ACHN (cell line): ENCODE data around the gene SUSD6.

Experiments
- DNase-seq: peaks from one replicate; pipeline ENCODE4 v3.0.0-alpha.2; 2015
- in situ Hi-C: cut with HindIII; loops from 2 replicates; pipeline ENCODE4 v1.10.0; 2017; ENCODE audit warnings: low sequenced_read_pairs, low pct_ligation_motif_present, low pct_unique_long_range_greater_than_20kb

The SUSD6 gene

GRCh38 chr14:69611172-69612013, at the start of gene SUSD6:
SUSD6 (plus strand) TSS chr14:69611596; CDS start chr14:69658593, 46,997 bp downstream.
- in situ Hi-C loops = no loop called here
- peak; percentile 84 for DNase-seq

GRCh38 chr14:69561893-69562292, 49.5 kb upstream of the SUSD6 start:
- DNase-seq = no peak
- in situ Hi-C loops = no loop called here

GRCh38 chr14:69567563-69567962, 43.8 kb upstream of the SUSD6 start:
- DNase-seq = no peak
- in situ Hi-C loops = no loop called here

DNA sequence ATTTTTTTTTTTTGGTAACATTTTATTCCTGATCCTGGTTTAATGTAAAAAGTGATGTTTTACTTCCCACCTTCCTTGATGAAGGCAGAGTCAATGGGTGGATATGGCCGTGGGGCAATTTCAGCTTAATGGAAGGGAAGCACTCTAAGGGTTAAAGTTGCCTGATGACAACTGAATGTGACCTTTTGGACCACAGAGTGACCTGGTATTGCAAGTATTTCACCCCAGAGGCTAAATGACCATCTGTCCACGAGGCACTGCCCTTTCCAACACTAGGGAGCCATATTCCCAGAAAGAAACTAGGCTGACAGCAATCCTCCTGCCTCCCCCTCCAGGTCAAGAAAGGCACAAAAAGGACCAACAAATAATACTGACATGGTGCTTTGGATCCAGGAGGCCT, 41.5 kb upstream of the SUSD6 start:
- in situ Hi-C loops = no loop called here
- DNase-seq = no peak

- in situ Hi-C loops = no loop called here
These were observed 40.5 kb upstream of the SUSD6 start for GRCh38 chr14:69570836-69571330.

GRCh38 chr14:69571449-69572029, 39.9 kb upstream of the SUSD6 start:
- no peak for DNase-seq
- in situ Hi-C loops = no loop called here

More at GRCh38 chr14:69570836-69571330, 40.5 kb upstream of the SUSD6 start:
- DNase-seq = no peak

DNA sequence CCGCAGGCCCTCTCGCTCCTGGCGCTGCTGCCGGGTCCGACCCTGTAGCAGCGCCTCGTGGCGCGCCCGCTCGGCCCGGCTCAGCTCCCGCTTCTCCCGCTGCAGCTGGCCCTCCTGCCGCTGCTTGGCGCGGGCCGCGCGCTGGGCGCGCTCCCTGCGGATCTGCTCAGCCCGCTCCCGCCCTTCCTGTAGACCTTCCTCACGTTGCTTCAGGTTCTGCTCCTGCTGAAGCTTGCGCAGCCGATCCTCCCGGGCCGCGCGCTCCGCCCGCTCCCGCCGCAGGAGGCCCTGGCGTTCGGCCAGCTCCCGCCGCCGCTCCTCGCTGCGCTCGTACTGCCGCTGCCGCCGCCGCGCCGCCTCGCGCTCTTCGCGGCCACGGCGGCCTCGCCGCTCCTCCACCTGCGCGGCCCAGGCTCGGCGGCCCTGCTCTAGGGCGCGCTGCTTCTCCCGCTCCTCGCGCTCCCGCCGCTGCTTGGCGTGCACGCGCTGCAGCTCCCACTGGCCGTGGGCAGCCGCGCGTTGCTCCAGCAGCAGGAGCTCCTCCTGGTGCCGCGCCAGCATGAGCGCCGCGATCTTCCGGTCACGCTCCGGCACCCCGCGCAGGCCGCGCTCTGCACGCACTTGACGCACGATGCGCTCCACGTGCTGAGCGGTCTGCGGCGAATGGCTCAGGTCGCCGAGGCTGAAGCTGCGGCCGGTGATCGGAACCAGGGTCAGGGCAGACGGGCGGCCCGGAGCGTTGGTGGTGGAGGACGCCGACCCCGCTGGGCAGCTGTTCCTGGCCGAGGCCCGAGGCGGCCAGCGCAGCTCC, 39.2 kb upstream of the SUSD6 start:
- DNase-seq = peak; percentile 29
- in situ Hi-C loops = no loop called here

GRCh38 chr14:69572841-69573135, 38.6 kb upstream of the SUSD6 start:
- no peak for DNase-seq
- in situ Hi-C loops = no loop called here

- no peak for DNase-seq
- in situ Hi-C loops = no loop called here
These were observed 38.1 kb upstream of the SUSD6 start for GRCh38 chr14:69573205-69573830.

DNA sequence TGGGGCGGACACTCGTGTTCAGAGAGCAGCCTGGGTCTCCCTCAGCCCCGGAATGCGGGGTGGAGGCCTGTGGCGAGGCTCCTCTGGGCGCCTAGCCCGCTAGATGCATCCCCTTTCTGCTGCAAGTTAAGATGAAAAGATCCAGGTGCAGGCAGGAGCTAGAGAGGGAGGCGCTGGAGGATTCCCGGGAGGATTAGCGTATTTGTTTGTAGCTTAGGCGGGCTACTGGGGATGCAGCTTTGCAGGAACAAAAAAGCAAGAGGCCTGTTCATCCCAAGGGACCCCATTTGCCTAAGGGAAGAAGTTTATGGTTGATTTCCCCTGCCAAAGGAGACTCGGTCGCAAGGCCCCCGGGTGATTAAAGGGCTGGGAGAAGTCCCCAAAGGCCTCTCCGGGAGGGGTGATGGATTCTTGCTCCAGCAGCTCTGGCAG, 37.5 kb upstream of the SUSD6 start:
- in situ Hi-C loops = no loop called here
- no peak for DNase-seq

DNA sequence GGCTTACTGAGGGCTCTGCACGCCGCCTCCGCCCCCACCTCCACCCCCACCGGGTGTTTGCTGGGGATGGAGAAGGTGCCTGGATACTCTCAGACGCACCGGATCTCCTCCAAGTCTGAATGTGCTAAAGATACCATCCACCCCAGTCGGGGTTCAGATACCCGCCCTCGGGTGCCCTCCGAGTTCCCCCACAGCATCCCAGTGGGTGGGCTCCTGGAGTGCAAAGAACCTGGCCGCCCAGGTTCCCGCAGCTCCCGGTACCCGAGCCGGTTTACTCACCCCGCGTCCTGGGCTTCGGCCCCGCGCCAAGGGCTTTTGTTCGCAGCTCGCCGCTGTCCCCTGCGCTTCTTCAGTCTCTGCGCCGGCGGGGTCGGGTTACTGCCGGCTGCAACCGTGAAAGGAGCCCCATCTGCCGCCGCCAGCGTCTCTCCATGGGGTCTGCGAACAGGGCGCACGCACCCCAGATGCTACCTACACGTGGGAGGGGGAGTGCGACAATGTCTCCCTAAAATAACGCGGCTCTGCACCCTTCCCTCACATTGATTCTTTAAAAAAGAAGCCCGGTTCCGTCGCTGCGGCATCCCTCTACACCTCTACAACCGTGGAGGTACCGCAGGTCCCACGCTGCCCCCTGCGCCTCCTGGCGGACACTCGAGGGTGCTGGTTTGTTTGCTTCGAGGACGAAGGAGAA, 37.0 kb upstream of the SUSD6 start, which contains the start of gene CCDC177:
TSS of gene CCDC177 (minus strand) at position 609 of the 691 bp plus-strand sequence. CDS start 1,249 bp downstream, outside the sequence.
- in situ Hi-C loops = no loop called here
- DNase-seq = peak; percentile 44

DNA sequence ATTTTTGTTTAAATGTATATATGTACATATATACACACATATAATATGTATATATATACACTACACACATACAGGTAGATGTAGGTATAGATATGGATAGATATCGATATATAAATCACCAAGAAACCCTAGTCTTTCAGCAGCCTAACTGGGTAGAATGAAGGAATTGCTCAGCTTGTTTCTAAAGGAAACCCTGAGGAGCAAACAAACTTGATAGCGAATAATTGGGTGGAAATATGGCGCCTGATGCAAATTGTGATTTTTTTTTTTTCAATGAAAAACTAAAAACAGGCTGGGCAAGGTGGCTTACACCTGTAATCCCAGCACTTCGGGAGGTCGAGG, 36.5 kb upstream of the SUSD6 start:
- in situ Hi-C loops = no loop called here
- DNase-seq = no peak

DNA sequence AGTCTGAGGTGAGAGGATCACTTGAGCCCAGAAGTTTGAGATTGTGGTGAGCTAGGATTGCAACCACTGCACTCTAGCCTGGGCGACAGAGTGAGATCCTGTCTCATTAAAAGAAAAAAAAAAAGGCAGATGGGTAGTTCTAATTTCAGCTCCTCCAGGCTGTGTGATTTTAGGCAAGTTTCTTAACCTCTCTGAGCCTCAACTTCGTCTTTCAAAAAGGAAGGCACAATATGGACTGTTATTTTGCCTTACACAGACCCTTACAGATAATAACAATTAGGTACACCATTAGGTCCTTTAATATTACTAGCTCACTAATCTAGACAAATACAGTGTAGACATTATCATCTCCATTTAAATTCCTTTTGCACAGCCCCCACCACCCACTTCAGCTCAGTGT, 31.9 kb upstream of the SUSD6 start:
- no peak for DNase-seq
- in situ Hi-C loops = no loop called here

DNA sequence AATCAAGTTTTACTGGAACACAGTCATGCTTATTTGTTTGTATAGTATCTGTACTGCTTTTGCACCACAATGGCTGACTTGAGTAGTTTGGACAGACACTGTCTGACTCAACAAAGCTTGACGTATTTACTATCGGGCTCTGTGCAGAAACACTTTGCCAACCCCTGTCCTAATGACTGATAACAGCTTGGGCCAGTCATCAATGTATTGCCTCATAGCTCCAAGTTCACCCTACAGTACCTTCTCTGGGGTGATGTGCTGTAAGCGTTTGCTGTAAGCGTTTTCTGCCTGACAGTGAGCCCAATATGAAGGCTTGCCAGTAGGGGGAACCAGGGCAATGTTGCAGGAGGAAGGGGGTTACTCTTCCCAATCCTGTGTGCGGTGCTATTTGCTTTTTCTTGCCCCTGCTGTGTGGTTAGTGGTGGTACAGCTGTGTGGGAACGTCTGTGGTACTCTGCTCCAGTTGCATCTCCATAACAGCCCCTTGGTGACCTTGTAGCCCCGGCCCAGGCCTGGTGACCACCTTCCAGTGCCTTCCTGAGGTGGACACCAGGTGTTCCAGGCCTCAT, 31.3 kb upstream of the SUSD6 start:
- in situ Hi-C loops = no loop called here
- DNase-seq = peak; percentile 24

- in situ Hi-C loops = no loop called here
- DNase-seq = no peak
These were observed 30.0 kb upstream of the SUSD6 start for GRCh38 chr14:69581316-69581935.

DNA sequence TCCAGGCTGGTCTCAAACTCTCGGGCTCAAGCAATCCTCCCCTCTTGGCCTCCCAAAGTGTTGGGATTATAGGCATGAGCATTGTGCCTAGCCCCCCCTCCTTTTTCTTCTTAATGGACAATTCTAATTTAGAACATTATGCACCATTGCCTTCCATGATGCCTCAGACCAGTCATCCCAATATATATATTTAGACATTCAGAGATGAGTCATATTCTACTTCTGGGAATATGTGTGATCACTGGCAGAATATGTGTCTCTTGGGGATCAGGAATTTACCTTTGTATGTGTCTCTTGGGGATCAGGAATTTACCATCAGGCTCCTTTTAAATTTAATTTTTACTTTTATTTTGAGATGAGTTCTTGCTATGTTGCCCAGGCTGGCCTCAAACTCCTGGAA, 29.2 kb upstream of the SUSD6 start:
- in situ Hi-C loops = no loop called here

DNA sequence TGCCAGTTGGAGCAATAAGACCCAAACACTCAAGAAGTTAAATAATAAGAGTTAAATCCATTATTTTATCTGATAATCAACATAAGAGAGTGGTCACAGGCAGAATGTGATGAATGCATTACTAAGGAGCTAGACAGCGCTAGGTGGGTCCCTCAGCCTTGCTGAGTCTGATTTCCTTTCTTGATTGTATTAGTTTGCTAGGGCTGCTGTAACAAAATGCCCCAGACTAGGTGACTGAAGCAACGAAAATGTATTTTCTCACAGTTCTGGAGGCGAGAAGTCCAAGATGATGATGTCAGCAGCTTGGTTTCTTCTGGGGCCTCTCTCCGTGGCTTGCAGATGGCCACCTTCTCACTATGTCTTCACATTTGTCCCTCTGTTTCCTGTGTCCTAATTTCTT, 28.6 kb upstream of the SUSD6 start:
- in situ Hi-C loops = no loop called here
- no peak for DNase-seq

More for the DNA sequence above, 29.2 kb upstream of the SUSD6 start:
- DNase-seq = no peak

DNA sequence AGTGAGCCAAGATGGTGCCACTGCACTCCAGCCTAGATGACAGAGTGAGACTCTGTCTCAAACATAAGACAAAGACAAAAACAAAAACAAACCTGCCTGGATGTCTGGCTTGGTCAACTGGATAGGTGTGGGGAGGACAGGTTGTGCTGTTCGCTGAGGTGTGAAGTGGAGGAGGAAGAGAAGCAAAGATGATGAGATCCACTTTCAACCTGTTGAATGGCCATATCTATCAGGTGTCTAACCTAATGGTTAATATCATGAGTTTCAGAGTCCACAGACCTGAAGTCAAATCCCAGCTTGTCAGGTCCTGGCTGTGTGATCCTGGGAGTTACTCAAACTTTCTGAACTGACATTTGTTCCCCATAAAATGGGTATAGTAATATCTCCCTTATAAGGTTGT, 27.0 kb upstream of the SUSD6 start:
- in situ Hi-C loops = no loop called here
- no peak for DNase-seq
